Liver (tissue), 9 donors: ENCODE results near the gene KNDC1. TPM values are rescaled to one million over a fixed set of nuclear protein-coding genes. Genes with fewer than 3 reads are reported as not detected.

Experiments used
- DNase-seq: peaks from one replicate; pipeline ENCODE4 v3.0.0-alpha.2; 2017; ENCODE audit warnings: low spot score
- H3K27ac ChIP-seq, 2 donors: one replicate each; pipeline ENCODE4 v1.7.0; 2013; ENCODE audit warnings: inconsistent platforms in 2 of 2, low read length in 2 of 2, control low read depth in 1 of 2, low read depth in 1 of 2, mild to moderate bottlenecking in 1 of 2
- H3K27me3 ChIP-seq, 4 donors: one replicate each; pipeline versions ENCODE4 v1.6.1 to v1.7.0; 2013; ENCODE audit warnings: low read length in 3 of 4, inconsistent platforms in 1 of 4, mild to moderate bottlenecking in 1 of 4, moderate library complexity in 1 of 4; ENCODE audit not compliant: control insufficient read depth in 4 of 4, insufficient read depth in 4 of 4
- H3K36me3 ChIP-seq, 4 donors: one replicate each; pipeline versions ENCODE4 v1.6.1 to v1.7.0; 2013; ENCODE audit warnings: low read length in 3 of 4, mild to moderate bottlenecking in 3 of 4, low read depth in 1 of 4, moderate library complexity in 1 of 4; ENCODE audit not compliant: control insufficient read depth in 4 of 4, insufficient read depth in 3 of 4
- H3K4me1 ChIP-seq, 4 donors: one replicate each; pipeline versions ENCODE4 v1.6.1 to v1.7.0; 2013; ENCODE audit warnings: low read length in 3 of 4, mild to moderate bottlenecking in 3 of 4, moderate library complexity in 1 of 4; ENCODE audit not compliant: control insufficient read depth in 4 of 4, insufficient read depth in 4 of 4
- H3K4me3 ChIP-seq, 3 donors: one replicate each; pipeline versions ENCODE4 v1.6.1 to v1.7.0; 2013; ENCODE audit warnings: low read length in 3 of 3, control low read depth in 1 of 3, low read depth in 1 of 3, mild to moderate bottlenecking in 1 of 3
- H3K9ac ChIP-seq, 2 donors: one replicate each; pipeline ENCODE4 v1.7.0; 2013; ENCODE audit warnings: low read length in 2 of 2, mild to moderate bottlenecking in 2 of 2, moderate library complexity in 2 of 2, control low read depth in 1 of 2, low read depth in 1 of 2
- H3K9me3 ChIP-seq, 4 donors: one replicate each; pipeline versions ENCODE4 v1.6.1 to v1.7.0; 2013; ENCODE audit warnings: low read length in 3 of 4; ENCODE audit not compliant: control insufficient read depth in 4 of 4
- EGR1 ChIP-seq, 2 donors: IDR thresholded peaks; 2 replicates each; pipeline ENCODE4 v1.6.1; 2016 to 2018; ENCODE audit warnings: antibody characterized with exemption in 2 of 2, low read depth in 2 of 2
- FOXA1 ChIP-seq: IDR thresholded peaks from 2 replicates; pipeline ENCODE4 v1.6.1; 2016; ENCODE audit warnings: antibody characterized with exemption
- GABPA ChIP-seq, 2 donors: IDR thresholded peaks in 1 of 2; conservative IDR thresholded peaks in 1 of 2; 2 replicates each; pipeline ENCODE4 v1.6.1; 2016; ENCODE audit warnings: antibody characterized with exemption in 2 of 2, mild to moderate bottlenecking in 1 of 2, moderate library complexity in 1 of 2
- HNF4A ChIP-seq, 2 donors: conservative IDR thresholded peaks; 2 replicates each; pipeline ENCODE4 v1.6.1; 2016; ENCODE audit warnings: antibody characterized with exemption in 2 of 2, mild to moderate bottlenecking in 2 of 2
- HNF4G ChIP-seq: IDR thresholded peaks from 2 replicates; pipeline ENCODE4 v1.6.1; 2016; ENCODE audit warnings: antibody characterized with exemption
- JUND ChIP-seq, 2 donors: IDR thresholded peaks; 2 replicates each; pipeline ENCODE4 v1.6.1; 2016; ENCODE audit warnings: antibody characterized with exemption in 2 of 2
- NR2F2 ChIP-seq: IDR thresholded peaks from 2 replicates; pipeline ENCODE4 v1.6.1; 2016; ENCODE audit warnings: antibody characterized with exemption
- RAD21 ChIP-seq, 2 donors: IDR thresholded peaks; 2 replicates each; pipeline ENCODE4 v1.6.1; 2016; ENCODE audit warnings: antibody characterized with exemption in 2 of 2, mild to moderate bottlenecking in 2 of 2
- RXRA ChIP-seq, 2 donors: IDR thresholded peaks; 2 replicates each; pipeline ENCODE4 v1.6.1; 2017 to 2018; ENCODE audit warnings: antibody characterized with exemption in 2 of 2, mild to moderate bottlenecking in 1 of 2
- SP1 ChIP-seq: IDR thresholded peaks from 2 replicates; pipeline ENCODE4 v1.6.1; 2018; ENCODE audit warnings: antibody characterized with exemption, mild to moderate bottlenecking
- TAF1 ChIP-seq: conservative IDR thresholded peaks from 2 replicates; pipeline ENCODE4 v1.6.1; 2016; ENCODE audit warnings: antibody characterized with exemption, mild to moderate bottlenecking
- YY1 ChIP-seq: IDR thresholded peaks from 2 replicates; pipeline ENCODE4 v1.6.1; 2016; ENCODE audit warnings: antibody characterized with exemption, mild to moderate bottlenecking
- WGBS: extraction: QIAGEN DNeasy Blood & Tissue Kit; methylation state at CpG from one replicate; pipeline ENCODE4 v1.1.7; 2013; 5-methylcytosine and 5-hydroxymethylcytosine counted together
- polyA plus RNA-seq, 2 donors: library from polyadenylated mRNA; stranded (reverse) in 1 of 2; unstranded in 1 of 2; fragments of 200-250 nt in 1 of 2; fragments of >200 nt in 1 of 2; fragmentation: Nextera tagmentation in 1 of 2; extraction: Ambion mirVana in 1 of 2; gene quantifications; one replicate each; pipeline versions ENCODE4 v1.2.1 to v1.2.3, GENCODE V29; 2013 to 2015
- total RNA-seq, 2 donors: library from RNA; depleted of rRNA; stranded (reverse); fragments of >200 nt; gene quantifications; one replicate each; pipeline ENCODE4 v1.2.3, GENCODE V29; 2014
- TF ChIP-seq, protein P1 (sequence below): IDR thresholded peaks from 2 replicates; pipeline ENCODE4 v1.6.1; 2016; ENCODE audit warnings: antibody characterized with exemption
- TF ChIP-seq, protein P2 (sequence below): fragments of 150-350 bp; IDR thresholded peaks from 2 replicates; pipeline ENCODE4 v1.5.1; 2017; ENCODE audit warnings: improper control_type of control experiment, low read depth, low read length; ENCODE audit not compliant: missing input control
- TF ChIP-seq, protein P3 (sequence below): IDR thresholded peaks from 2 replicates; pipeline ENCODE4 v1.6.1; 2016; ENCODE audit warnings: antibody characterized with exemption
- TF ChIP-seq, protein P4 (sequence below): IDR thresholded peaks from 2 replicates; pipeline ENCODE4 v1.6.1; 2016; ENCODE audit warnings: antibody characterized with exemption
- donor health status: healthy.
- donor health status: healthy.
- donor health status: healthy.
- donor health status: healthy.
- donor health status: healthy.

KNDC1 gene
- total and polyA plus RNA-seq, 4 donors, result 0.53 to 12.9 (median 4.3) TPM

- no peaks in the 10 kb centered on the region for H3K36me3 ChIP-seq
These were observed 18.7 kb upstream of the KNDC1 start for GRCh38 chr10:133141144-133141957.

GRCh38 chr10:133141958-133142340 is 18.1 kb upstream of the KNDC1 start:
- Histone ChIP-seq H3K27ac (no peak overlapping the region), H3K4me1 (no peaks in the 10 kb centered on the region), H3K27me3 (no peaks in the 10 kb centered on the region), H3K9me3 (no peaks in the 10 kb centered on the region), H3K36me3 (no peaks in the 10 kb centered on the region), H3K9ac (no peak overlapping the region), H3K4me3 (no peak overlapping the region)
- WGBS, result 81% methylated on average over 27 of the region's 27 CpGs
- TF ChIP-seq, protein P1, sequence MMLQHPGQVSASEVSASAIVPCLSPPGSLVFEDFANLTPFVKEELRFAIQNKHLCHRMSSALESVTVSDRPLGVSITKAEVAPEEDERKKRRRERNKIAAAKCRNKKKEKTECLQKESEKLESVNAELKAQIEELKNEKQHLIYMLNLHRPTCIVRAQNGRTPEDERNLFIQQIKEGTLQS, result no peak
- TF ChIP-seq RXRA (IDR thresholded peaks at IDR 0.05), result no peak
- no peak for TF ChIP-seq EGR1 (IDR thresholded peaks at IDR 0.05; ENCODE audit: low read depth in 2 of 2)
- TF ChIP-seq YY1, result no peak
- TF ChIP-seq, protein P2, sequence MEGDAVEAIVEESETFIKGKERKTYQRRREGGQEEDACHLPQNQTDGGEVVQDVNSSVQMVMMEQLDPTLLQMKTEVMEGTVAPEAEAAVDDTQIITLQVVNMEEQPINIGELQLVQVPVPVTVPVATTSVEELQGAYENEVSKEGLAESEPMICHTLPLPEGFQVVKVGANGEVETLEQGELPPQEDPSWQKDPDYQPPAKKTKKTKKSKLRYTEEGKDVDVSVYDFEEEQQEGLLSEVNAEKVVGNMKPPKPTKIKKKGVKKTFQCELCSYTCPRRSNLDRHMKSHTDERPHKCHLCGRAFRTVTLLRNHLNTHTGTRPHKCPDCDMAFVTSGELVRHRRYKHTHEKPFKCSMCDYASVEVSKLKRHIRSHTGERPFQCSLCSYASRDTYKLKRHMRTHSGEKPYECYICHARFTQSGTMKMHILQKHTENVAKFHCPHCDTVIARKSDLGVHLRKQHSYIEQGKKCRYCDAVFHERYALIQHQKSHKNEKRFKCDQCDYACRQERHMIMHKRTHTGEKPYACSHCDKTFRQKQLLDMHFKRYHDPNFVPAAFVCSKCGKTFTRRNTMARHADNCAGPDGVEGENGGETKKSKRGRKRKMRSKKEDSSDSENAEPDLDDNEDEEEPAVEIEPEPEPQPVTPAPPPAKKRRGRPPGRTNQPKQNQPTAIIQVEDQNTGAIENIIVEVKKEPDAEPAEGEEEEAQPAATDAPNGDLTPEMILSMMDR, result no peak
- no peak for TF ChIP-seq RAD21 (IDR thresholded peaks at IDR 0.05)
- no peak for TF ChIP-seq HNF4G
- TF ChIP-seq, protein P3, sequence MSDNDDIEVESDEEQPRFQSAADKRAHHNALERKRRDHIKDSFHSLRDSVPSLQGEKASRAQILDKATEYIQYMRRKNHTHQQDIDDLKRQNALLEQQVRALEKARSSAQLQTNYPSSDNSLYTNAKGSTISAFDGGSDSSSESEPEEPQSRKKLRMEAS, result no peak
- no peak for TF ChIP-seq JUND (IDR thresholded peaks at IDR 0.05)
- TF ChIP-seq HNF4A (conservative IDR thresholded peaks at IDR 0.05), result no peak
- TF ChIP-seq GABPA (IDR thresholded peaks at IDR 0.05 in 1 of 2, conservative IDR thresholded peaks at IDR 0.05 in 1 of 2), result no peak
- TF ChIP-seq, protein P4, sequence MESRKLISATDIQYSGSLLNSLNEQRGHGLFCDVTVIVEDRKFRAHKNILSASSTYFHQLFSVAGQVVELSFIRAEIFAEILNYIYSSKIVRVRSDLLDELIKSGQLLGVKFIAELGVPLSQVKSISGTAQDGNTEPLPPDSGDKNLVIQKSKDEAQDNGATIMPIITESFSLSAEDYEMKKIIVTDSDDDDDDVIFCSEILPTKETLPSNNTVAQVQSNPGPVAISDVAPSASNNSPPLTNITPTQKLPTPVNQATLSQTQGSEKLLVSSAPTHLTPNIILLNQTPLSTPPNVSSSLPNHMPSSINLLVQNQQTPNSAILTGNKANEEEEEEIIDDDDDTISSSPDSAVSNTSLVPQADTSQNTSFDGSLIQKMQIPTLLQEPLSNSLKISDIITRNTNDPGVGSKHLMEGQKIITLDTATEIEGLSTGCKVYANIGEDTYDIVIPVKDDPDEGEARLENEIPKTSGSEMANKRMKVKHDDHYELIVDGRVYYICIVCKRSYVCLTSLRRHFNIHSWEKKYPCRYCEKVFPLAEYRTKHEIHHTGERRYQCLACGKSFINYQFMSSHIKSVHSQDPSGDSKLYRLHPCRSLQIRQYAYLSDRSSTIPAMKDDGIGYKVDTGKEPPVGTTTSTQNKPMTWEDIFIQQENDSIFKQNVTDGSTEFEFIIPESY, result no peak
- no peak for TF ChIP-seq TAF1
- no peak for TF ChIP-seq FOXA1
- TF ChIP-seq NR2F2, result no peak
- no peak for TF ChIP-seq SP1
- DNase-seq, result no peak

More at GRCh38 chr10:133141144-133141957, 18.7 kb upstream of the KNDC1 start:
- Histone ChIP-seq H3K9me3 (no peaks in the 10 kb centered on the region), H3K27ac (no peak overlapping the region), H3K4me1 (no peaks in the 10 kb centered on the region), H3K27me3 (no peaks in the 10 kb centered on the region), H3K4me3 (no peak overlapping the region), H3K9ac (no peak overlapping the region)
- TF ChIP-seq, protein P4, result no peak
- no peak for TF ChIP-seq RXRA (IDR thresholded peaks at IDR 0.05)
- 80% methylated on average over 28 of the region's 28 CpGs for WGBS
- no peak for DNase-seq
